Neutrophil (primary cell): Measurements from ENCODE around the gene CBFA2T2.

Experiments
- H3K27ac ChIP-seq: fragments of 200-600 bp; sonication (generic); 2 replicates; pipeline ENCODE4 v1.5.1; 2016; ENCODE audit warnings: mild to moderate bottlenecking, moderate library complexity
- H3K27me3 ChIP-seq: fragments of 200-600 bp; sonication (generic); 2 replicates; pipeline ENCODE4 v1.6.0; 2016; ENCODE audit warnings: mild to moderate bottlenecking
- H3K36me3 ChIP-seq: fragments of 200-600 bp; sonication (generic); 2 replicates; pipeline ENCODE4 v1.5.1; 2017
- H3K4me1 ChIP-seq, 2 experiments: fragments of 200-600 bp in 1 of 2; sonication (generic) in 1 of 2; 1 replicate in 1 of 2; 2 replicates in 1 of 2; pipeline versions ENCODE4 v1.5.1 to v1.6.1; 2013 to 2016; ENCODE audit warnings: low read depth in 1 of 2, low read length in 1 of 2, mild to moderate bottlenecking in 1 of 2, moderate library complexity in 1 of 2; ENCODE audit not compliant: control insufficient read depth in 1 of 2, insufficient read depth in 1 of 2
- H3K4me3 ChIP-seq, 2 experiments: fragments of 200-600 bp in 1 of 2; sonication (generic) in 1 of 2; 1 replicate in 1 of 2; 2 replicates in 1 of 2; pipeline ENCODE4 v1.5.1; 2013 to 2016; ENCODE audit warnings: low read depth in 1 of 2, low read length in 1 of 2, mild to moderate bottlenecking in 1 of 2, moderate library complexity in 1 of 2
- H3K9me3 ChIP-seq: fragments of 200-600 bp; sonication (generic); 2 replicates; pipeline ENCODE4 v1.5.1; 2016
- CTCF ChIP-seq: fragments of 200-600 bp; sonication (generic); IDR thresholded peaks from 2 replicates; pipeline ENCODE4 v1.5.1; 2016; ENCODE audit warnings: antibody characterized with exemption

CBFA2T2 gene

GRCh38 chr20:33604084-33604990, 114.4 kb downstream of the CBFA2T2 start:
- no peaks in the 10 kb centered on the region for H3K27me3 ChIP-seq
- H3K36me3 ChIP-seq, result peaks cover 21% of the 10 kb centered on the region
- H3K9me3 ChIP-seq, result no peaks in the 10 kb centered on the region
- no peak overlapping the region for H3K27ac ChIP-seq
- TF ChIP-seq CTCF, result no peak
- no peak overlapping the region for H3K4me3 ChIP-seq
- peaks cover 0 to 6% of the 10 kb centered on the region in 2 experiments for H3K4me1 ChIP-seq

GRCh38 chr20:33604991-33605370, 115.1 kb downstream of the CBFA2T2 start:
- no peaks in the 10 kb centered on the region for H3K9me3 ChIP-seq
- no peak overlapping the region for H3K4me3 ChIP-seq
- TF ChIP-seq CTCF, result no peak
- H3K36me3 ChIP-seq, result peaks cover 21% of the 10 kb centered on the region
- peaks cover 0 to 6% of the 10 kb centered on the region in 2 experiments for H3K4me1 ChIP-seq
- no peak overlapping the region for H3K27ac ChIP-seq
- no peaks in the 10 kb centered on the region for H3K27me3 ChIP-seq

- TF ChIP-seq CTCF, result no peak
- H3K27ac ChIP-seq, result no peak overlapping the region
- no peak overlapping the region for H3K4me3 ChIP-seq
- peaks cover 0 to 6% of the 10 kb centered on the region in 2 experiments for H3K4me1 ChIP-seq
- H3K36me3 ChIP-seq, result peaks cover 31% of the 10 kb centered on the region
- H3K9me3 ChIP-seq, result no peaks in the 10 kb centered on the region
- H3K27me3 ChIP-seq, result no peaks in the 10 kb centered on the region
These were observed 116.3 kb downstream of the CBFA2T2 start for GRCh38 chr20:33606118-33606771.

- H3K27ac ChIP-seq, result no peak overlapping the region
- H3K36me3 ChIP-seq, result peaks cover 62% of the 10 kb centered on the region
These were observed 119.6 kb downstream of the CBFA2T2 start for GRCh38 chr20:33609504-33609903.

GRCh38 chr20:33611106-33611505, 121.2 kb downstream of the CBFA2T2 start:
- H3K36me3 ChIP-seq, result peaks cover 78% of the 10 kb centered on the region
- H3K27me3 ChIP-seq, result no peaks in the 10 kb centered on the region
- no peak for TF ChIP-seq CTCF
- H3K4me3 ChIP-seq, result no peak overlapping the region
- no peaks in the 10 kb centered on the region for H3K4me1 ChIP-seq
- H3K9me3 ChIP-seq, result no peaks in the 10 kb centered on the region
- no peak overlapping the region for H3K27ac ChIP-seq

More at GRCh38 chr20:33609504-33609903, 119.6 kb downstream of the CBFA2T2 start:
- Histone ChIP-seq H3K4me1 (peaks cover 0 to 4% of the 10 kb centered on the region in 2 experiments), H3K9me3 (no peaks in the 10 kb centered on the region), H3K27me3 (no peaks in the 10 kb centered on the region), H3K4me3 (no peak overlapping the region)
- TF ChIP-seq CTCF, result no peak
